Measurements from ENCODE around the gene PXDN. TPM values are rescaled to one million over a fixed set of nuclear protein-coding genes. Genes with fewer than 3 reads are reported as not detected.
A peak's percentile ranks its signal among the peaks of the same experiment; 100 is the strongest.
"Not testable (repeated sequence)": the region's sequence is repeated elsewhere in the genome, so short reads cannot be mapped to it uniquely, and the experiment has no call there.

PXDN gene
- total RNA-seq, 1 donor from 2014 or later: 36.3 TPM

GRCh38 chr2:1713142-1713838 lies 31.0 kb downstream of the PXDN start:
- Histone ChIP-seq H3K4me1 (peaks cover 42% of the 10 kb centered on the region), H3K9me3 (no peaks in the 10 kb centered on the region), H3K36me3 (no peaks in the 10 kb centered on the region), H3K27ac (no peak overlapping the region), H3K27me3 (ENCODE audit: low read depth) (no peaks in the 10 kb centered on the region), H3K4me3 (no peak overlapping the region)
- intact Hi-C loops (cut with DNase I): no loop called here
- TF ChIP-seq CTCF (IDR thresholded peaks at IDR 0.05): no peak
- no peak for ATAC-seq
- no peak for DNase-seq

- no peak for DNase-seq
- Histone ChIP-seq H3K36me3 (no peaks in the 10 kb centered on the region), H3K27me3 (ENCODE audit: low read depth) (no peaks in the 10 kb centered on the region), H3K4me1 (peaks cover 41% of the 10 kb centered on the region), H3K9me3 (no peaks in the 10 kb centered on the region), H3K4me3 (no peak overlapping the region), H3K27ac (no peak overlapping the region)
- no peak for ATAC-seq
- no peak for TF ChIP-seq CTCF (IDR thresholded peaks at IDR 0.05)
- intact Hi-C loops (cut with DNase I): no loop called here
Observed at GRCh38 chr2:1709946-1710560, 34.3 kb downstream of the PXDN start.

GRCh38 chr2:1709335-1709605 lies 35.0 kb downstream of the PXDN start:
- Histone ChIP-seq H3K27ac (peak overlapping the region; percentile 61), H3K27me3 (ENCODE audit: low read depth) (no peaks in the 10 kb centered on the region), H3K9me3 (no peaks in the 10 kb centered on the region), H3K36me3 (no peaks in the 10 kb centered on the region), H3K4me1 (peaks cover 34% of the 10 kb centered on the region), H3K4me3 (no peak overlapping the region)
- peak in 1 of 2 donors; percentile 4 for ATAC-seq
- no peak for TF ChIP-seq CTCF (IDR thresholded peaks at IDR 0.05)
- intact Hi-C loops (cut with DNase I): no loop called here
- no peak for DNase-seq

- intact Hi-C loops (cut with DNase I): no loop called here
- H3K36me3 ChIP-seq: no peaks in the 10 kb centered on the region
- peaks cover 28% of the 10 kb centered on the region for H3K4me1 ChIP-seq
- no peak for DNase-seq
- no peak for TF ChIP-seq CTCF (IDR thresholded peaks at IDR 0.05)
- H3K27me3 ChIP-seq (ENCODE audit: low read depth): no peaks in the 10 kb centered on the region
- no peak overlapping the region for H3K4me3 ChIP-seq
- H3K9me3 ChIP-seq: no peaks in the 10 kb centered on the region
- H3K27ac ChIP-seq: peak overlapping the region; percentile 61
- ATAC-seq: peak; percentile 9 to 12
Observed at GRCh38 chr2:1708476-1709334, 35.6 kb downstream of the PXDN start.

- Histone ChIP-seq H3K27ac (peak overlapping the region; percentile 61), H3K36me3 (no peaks in the 10 kb centered on the region), H3K9me3 (no peaks in the 10 kb centered on the region), H3K4me1 (peaks cover 24% of the 10 kb centered on the region), H3K27me3 (ENCODE audit: low read depth) (no peaks in the 10 kb centered on the region), H3K4me3 (peak overlapping the region; percentile 38)
- DNase-seq (no peak), ATAC-seq (peak; percentile 86 to 90)
- TF ChIP-seq CTCF (IDR thresholded peaks at IDR 0.05): no peak
- intact Hi-C loops (cut with DNase I): no loop called here
Observed at GRCh38 chr2:1707771-1708418, 36.4 kb downstream of the PXDN start.

GRCh38 chr2:1706089-1706841 lies 38.0 kb downstream of the PXDN start:
- H3K36me3 ChIP-seq; intact Hi-C loops (cut with DNase I); ATAC-seq; H3K9me3 ChIP-seq; DNase-seq; H3K4me3 ChIP-seq; H3K27me3 ChIP-seq (ENCODE audit: low read depth); H3K27ac ChIP-seq: not testable (repeated sequence)
- peaks cover 24% of the 10 kb centered on the region for H3K4me1 ChIP-seq

All from lower lobe of right lung (tissue), 2 donors.